ENCODE data around the gene MICAL3. TPM values are rescaled to one million over a fixed set of nuclear protein-coding genes. Genes with fewer than 3 reads are reported as not detected.

The MICAL3 gene
- total RNA-seq, 6 experiments from 2014 or later = 31.5 to 61.8 (median 48.2) TPM

DNA sequence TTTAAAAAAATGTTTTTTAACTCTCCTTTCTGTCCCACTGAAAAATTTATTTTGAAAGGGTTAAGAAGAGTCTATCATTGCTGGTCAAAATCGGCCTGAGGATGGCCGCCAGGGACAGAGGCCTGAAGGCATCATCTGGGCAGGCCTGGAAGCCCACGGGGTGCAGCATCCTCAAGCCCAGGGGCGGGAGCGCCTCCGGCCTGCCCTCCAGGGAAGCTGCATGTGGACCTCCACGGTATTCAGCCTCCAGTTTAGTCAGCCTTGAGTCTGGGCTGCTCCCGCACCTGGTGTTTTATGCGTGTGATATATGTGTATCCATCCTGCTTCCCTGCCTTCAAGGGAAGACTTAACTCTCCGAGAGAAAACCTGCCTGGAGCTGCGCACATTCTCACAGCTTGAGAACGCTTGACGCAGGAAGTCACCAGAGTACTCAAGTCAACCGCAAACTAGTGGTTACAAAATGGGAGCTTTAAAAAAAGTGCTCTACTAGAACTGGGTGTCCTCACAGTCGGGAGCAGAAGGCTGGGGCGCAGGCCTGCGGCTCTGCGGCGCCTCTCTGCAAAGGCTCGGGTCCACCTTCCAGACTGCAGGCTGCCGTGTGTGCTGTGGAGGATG, 236.5 kb downstream of the MICAL3 start:
- Histone ChIP-seq H3K27ac (peak overlapping the region in 1 of 3 donors; percentile 8), H3K9me3 (no peaks in the 10 kb centered on the region), H3K4me1 (peaks cover 0 to 14% (median 4%) of the 10 kb centered on the region in 4 donors), H3K27me3 (no peaks in the 10 kb centered on the region), H3K4me3 (no peak overlapping the region), H3K36me3 (peaks cover 0 to 15% (median 3%) of the 10 kb centered on the region in 4 donors)
- no peak for DNase-seq
- TF ChIP-seq, protein P1, sequence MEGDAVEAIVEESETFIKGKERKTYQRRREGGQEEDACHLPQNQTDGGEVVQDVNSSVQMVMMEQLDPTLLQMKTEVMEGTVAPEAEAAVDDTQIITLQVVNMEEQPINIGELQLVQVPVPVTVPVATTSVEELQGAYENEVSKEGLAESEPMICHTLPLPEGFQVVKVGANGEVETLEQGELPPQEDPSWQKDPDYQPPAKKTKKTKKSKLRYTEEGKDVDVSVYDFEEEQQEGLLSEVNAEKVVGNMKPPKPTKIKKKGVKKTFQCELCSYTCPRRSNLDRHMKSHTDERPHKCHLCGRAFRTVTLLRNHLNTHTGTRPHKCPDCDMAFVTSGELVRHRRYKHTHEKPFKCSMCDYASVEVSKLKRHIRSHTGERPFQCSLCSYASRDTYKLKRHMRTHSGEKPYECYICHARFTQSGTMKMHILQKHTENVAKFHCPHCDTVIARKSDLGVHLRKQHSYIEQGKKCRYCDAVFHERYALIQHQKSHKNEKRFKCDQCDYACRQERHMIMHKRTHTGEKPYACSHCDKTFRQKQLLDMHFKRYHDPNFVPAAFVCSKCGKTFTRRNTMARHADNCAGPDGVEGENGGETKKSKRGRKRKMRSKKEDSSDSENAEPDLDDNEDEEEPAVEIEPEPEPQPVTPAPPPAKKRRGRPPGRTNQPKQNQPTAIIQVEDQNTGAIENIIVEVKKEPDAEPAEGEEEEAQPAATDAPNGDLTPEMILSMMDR (IDR thresholded peaks at IDR 0.05) = no peak
- no peak for TF ChIP-seq POLR2A (IDR thresholded peaks at IDR 0.05)
- intact Hi-C loops (cut with DNase I) = loop anchor here in 1 of 2 donors (5.0 kb wide), 1 partner anchor 46 kb away; no protein-coding TSS in a partner anchor
- no peak for ATAC-seq
- 82% methylated on average over 8 of the region's 21 CpGs for WGBS (ENCODE audit: insufficient coverage, low coverage, low lambda C conversion rate, missing lambda C conversion rate)

DNA sequence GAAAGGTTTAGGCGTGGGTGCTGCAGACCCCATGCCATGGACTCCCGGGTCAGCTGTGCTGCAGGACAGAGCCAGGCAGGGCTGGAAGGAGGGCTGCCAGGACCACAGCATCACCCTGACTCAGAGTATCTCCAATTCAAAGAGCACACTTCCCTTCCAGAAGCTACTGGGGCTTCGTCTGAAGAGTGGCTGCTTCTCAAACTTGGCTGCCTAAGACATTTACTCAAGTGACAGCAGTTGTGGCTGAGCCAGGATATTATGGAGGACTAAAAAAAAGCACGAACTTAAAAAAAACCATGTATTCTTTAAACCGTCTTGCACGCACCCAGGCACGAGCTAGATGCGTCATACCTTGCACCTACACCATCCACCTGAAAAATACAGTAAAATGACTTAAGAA, 237.1 kb downstream of the MICAL3 start:
- Histone ChIP-seq H3K9me3 (no peaks in the 10 kb centered on the region), H3K36me3 (peaks cover 0 to 15% (median 3%) of the 10 kb centered on the region in 4 donors), H3K4me3 (no peak overlapping the region), H3K27me3 (no peaks in the 10 kb centered on the region), H3K4me1 (peaks cover 0 to 14% (median 4%) of the 10 kb centered on the region in 4 donors), H3K27ac (peak overlapping the region; percentile 8 to 73 (median 21))
- DNase-seq (no peak), ATAC-seq (peak; percentile 1 to 10 (median 6))
- 77% methylated on average over 5 of the region's 8 CpGs for WGBS (ENCODE audit: insufficient coverage, low coverage, low lambda C conversion rate, missing lambda C conversion rate)
- no peak for TF ChIP-seq POLR2A (IDR thresholded peaks at IDR 0.05)
- TF ChIP-seq, protein P1 (IDR thresholded peaks at IDR 0.05) = no peak
- intact Hi-C loops (cut with DNase I) = loop anchor here in 1 of 2 donors (5.0 kb wide), 1 partner anchor 45 kb away; no protein-coding TSS in a partner anchor

- peak; percentile 49 to 80 (median 76) for ATAC-seq
- H3K36me3 ChIP-seq = peaks cover 0 to 15% (median 3%) of the 10 kb centered on the region in 4 donors
- H3K4me3 ChIP-seq = no peak overlapping the region
- WGBS (ENCODE audit: insufficient coverage, low coverage, low lambda C conversion rate, missing lambda C conversion rate) = 12% methylated on average over 4 of the region's 18 CpGs
- DNase-seq = peak; percentile 67 to 88 (median 87)
- H3K4me1 ChIP-seq = peaks cover 0 to 20% (median 4%) of the 10 kb centered on the region in 4 donors
- intact Hi-C loops (cut with DNase I) = loop anchor here in 1 of 2 donors (5.0 kb wide), 1 partner anchor 44 kb away; no protein-coding TSS in a partner anchor
- peak overlapping the region; percentile 21 to 73 (median 64) for H3K27ac ChIP-seq
- no peaks in the 10 kb centered on the region for H3K9me3 ChIP-seq
- TF ChIP-seq, protein P1 (IDR thresholded peaks at IDR 0.05) = peak in 2 of 4 donors; percentile 12 to 23
- TF ChIP-seq POLR2A (IDR thresholded peaks at IDR 0.05) = no peak
- H3K27me3 ChIP-seq = no peaks in the 10 kb centered on the region
Observed at GRCh38 chr22:17786435-17787161, 237.8 kb downstream of the MICAL3 start.

- Histone ChIP-seq H3K27me3 (no peaks in the 10 kb centered on the region), H3K27ac (peak overlapping the region in 2 of 3 donors; percentile 30 to 73), H3K36me3 (peaks cover 0 to 9% (median 3%) of the 10 kb centered on the region in 4 donors), H3K4me1 (peaks cover 0 to 28% (median 4%) of the 10 kb centered on the region in 4 donors), H3K4me3 (no peak overlapping the region), H3K9me3 (no peaks in the 10 kb centered on the region)
- 66% methylated on average over 7 of the region's 37 CpGs for WGBS (ENCODE audit: insufficient coverage, low coverage, low lambda C conversion rate, missing lambda C conversion rate)
- peak; percentile 67 to 79 (median 76) for ATAC-seq
- TF ChIP-seq, protein P1 (IDR thresholded peaks at IDR 0.05) = peak; percentile 73 to 84 (median 83)
- TF ChIP-seq POLR2A (IDR thresholded peaks at IDR 0.05) = no peak
- intact Hi-C loops (cut with DNase I) = loop anchor here in 1 of 2 donors (5.0 kb wide), 1 partner anchor 43 kb away; no protein-coding TSS in a partner anchor
- peak; percentile 86 to 91 (median 89) for DNase-seq
Observed at GRCh38 chr22:17785185-17786184, 238.9 kb downstream of the MICAL3 start.
